SK-N-SH (cell line): ENCODE measurements around the gene ATCAY.

Experiments
- GABPA ChIP-seq: IDR thresholded peaks from 2 replicates; pipeline ENCODE4 v1.4.0; 2012; ENCODE audit warnings: low read depth, mild to moderate bottlenecking
- TF ChIP-seq, protein P1 (sequence below): fragments of 200-600 bp; sonication (generic); IDR thresholded peaks from 2 replicates; pipeline ENCODE4 v1.6.1; 2017; ENCODE audit warnings: antibody characterized with exemption, mild to moderate bottlenecking, moderate library complexity

DNA sequence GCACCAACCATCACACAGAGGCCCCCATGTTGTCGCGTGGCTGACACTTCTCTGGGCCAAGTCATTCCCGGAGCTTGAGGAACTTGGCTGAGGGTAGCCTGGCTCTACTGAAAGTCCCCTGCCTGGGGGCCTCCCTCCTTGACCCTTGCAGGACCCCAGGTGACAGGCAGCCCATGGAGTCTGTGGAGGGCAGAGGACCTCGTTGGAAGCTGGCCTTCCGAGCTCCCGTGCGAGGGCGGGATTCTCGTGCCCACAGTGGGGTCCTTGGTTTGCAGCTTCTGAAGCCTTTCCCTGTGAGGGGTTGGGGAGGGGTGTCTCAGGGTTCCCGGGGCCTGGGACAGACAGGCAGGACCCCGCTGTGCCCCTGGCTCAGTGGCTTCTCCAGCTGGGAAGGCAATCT is 68.8 kb downstream of the ATCAY start:
- TF ChIP-seq GABPA: no peak
- TF ChIP-seq, protein P1, sequence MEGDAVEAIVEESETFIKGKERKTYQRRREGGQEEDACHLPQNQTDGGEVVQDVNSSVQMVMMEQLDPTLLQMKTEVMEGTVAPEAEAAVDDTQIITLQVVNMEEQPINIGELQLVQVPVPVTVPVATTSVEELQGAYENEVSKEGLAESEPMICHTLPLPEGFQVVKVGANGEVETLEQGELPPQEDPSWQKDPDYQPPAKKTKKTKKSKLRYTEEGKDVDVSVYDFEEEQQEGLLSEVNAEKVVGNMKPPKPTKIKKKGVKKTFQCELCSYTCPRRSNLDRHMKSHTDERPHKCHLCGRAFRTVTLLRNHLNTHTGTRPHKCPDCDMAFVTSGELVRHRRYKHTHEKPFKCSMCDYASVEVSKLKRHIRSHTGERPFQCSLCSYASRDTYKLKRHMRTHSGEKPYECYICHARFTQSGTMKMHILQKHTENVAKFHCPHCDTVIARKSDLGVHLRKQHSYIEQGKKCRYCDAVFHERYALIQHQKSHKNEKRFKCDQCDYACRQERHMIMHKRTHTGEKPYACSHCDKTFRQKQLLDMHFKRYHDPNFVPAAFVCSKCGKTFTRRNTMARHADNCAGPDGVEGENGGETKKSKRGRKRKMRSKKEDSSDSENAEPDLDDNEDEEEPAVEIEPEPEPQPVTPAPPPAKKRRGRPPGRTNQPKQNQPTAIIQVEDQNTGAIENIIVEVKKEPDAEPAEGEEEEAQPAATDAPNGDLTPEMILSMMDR: no peak
